ENCODE measurements around the gene LEFTY1. TPM values are rescaled to one million over a fixed set of nuclear protein-coding genes. Genes with fewer than 3 reads are reported as not detected.

The LEFTY1 gene
- total and polyA plus RNA-seq, 2 donors (not counting 3 experiments of a cell fraction or from before 2014, with no cell fraction given), result not detected

DNA sequence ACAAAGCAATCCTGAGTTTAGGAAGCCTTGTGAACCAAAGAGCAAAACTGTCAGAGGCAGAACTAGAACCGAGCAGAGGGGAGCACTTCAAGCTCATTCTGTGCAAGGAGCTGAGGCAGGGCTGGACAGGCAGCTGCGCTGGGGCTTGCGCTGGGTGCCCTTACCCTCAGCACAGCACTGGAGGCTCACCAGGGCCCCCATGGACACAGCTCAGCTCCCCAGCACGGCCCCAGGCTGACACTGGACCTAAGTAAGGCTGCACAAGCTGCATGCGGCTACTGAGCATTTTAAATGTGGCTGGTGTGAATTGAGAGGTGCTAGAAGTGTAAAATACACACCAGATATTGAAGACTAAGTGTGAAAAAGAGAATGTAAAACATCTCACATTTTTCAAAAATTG, 28.8 kb downstream of the LEFTY1 start:
- H2AFZ ChIP-seq (ENCODE audit: low read depth, low read length), result no peak overlapping the region
- H3K9me3 ChIP-seq (replicated peaks; ENCODE audit: control insufficient read depth, insufficient read depth, low read length), result no peaks in the 10 kb centered on the region
- dilution Hi-C loops (cut with MboI; ENCODE audit: extremely low pct_ligation_motif_present, low sequenced_read_pairs), result no loop called here
- H3K9ac ChIP-seq (replicated peaks; ENCODE audit: extremely low read depth, insufficient read depth, low read length), result no peak overlapping the region
- H4K20me1 ChIP-seq (replicated peaks; ENCODE audit: control insufficient read depth, extremely low read depth, insufficient read depth, low read length), result no peaks in the 10 kb centered on the region
- H3K79me2 ChIP-seq (ENCODE audit: control insufficient read depth, insufficient read depth, low read length), result no peaks in the 10 kb centered on the region
- H3K4me2 ChIP-seq (ENCODE audit: insufficient read depth, low read length), result no peak overlapping the region
- CTCF ChIA-PET, result interaction anchor here (1.6 kb wide), 1 partner anchor 51 kb away, joined by 4 read pairs; no protein-coding TSS in a partner anchor
- intact Hi-C loops (cut with micrococcal nuclease), result no loop called here
- no peaks in the 10 kb centered on the region for H3K9me1 ChIP-seq (replicated peaks; ENCODE audit: control insufficient read depth, extremely low read depth, insufficient read depth, low read length)
- FAIRE-seq (no peak), DNase-seq (ENCODE audit: low read depth, low spot score) (no peak)
- no TSS peak for BruUV-seq (replicated peaks)
- TF ChIP-seq, protein P1, sequence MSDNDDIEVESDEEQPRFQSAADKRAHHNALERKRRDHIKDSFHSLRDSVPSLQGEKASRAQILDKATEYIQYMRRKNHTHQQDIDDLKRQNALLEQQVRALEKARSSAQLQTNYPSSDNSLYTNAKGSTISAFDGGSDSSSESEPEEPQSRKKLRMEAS (IDR thresholded peaks at IDR 0.05; ENCODE audit: insufficient read depth, insufficient read length), result no peak
- TF ChIP-seq POLR2A (IDR thresholded peaks at IDR 0.05; ENCODE audit: low read depth, low read length), result no peak
- no peak for TF ChIP-seq EZH2 (IDR thresholded peaks at IDR 0.05; ENCODE audit: borderline replicate concordance, low read depth, low read length, severe bottlenecking)
- no peak for TF ChIP-seq MYC (IDR thresholded peaks at IDR 0.05; ENCODE audit: low read depth, low read length)
- TF ChIP-seq, protein P2, sequence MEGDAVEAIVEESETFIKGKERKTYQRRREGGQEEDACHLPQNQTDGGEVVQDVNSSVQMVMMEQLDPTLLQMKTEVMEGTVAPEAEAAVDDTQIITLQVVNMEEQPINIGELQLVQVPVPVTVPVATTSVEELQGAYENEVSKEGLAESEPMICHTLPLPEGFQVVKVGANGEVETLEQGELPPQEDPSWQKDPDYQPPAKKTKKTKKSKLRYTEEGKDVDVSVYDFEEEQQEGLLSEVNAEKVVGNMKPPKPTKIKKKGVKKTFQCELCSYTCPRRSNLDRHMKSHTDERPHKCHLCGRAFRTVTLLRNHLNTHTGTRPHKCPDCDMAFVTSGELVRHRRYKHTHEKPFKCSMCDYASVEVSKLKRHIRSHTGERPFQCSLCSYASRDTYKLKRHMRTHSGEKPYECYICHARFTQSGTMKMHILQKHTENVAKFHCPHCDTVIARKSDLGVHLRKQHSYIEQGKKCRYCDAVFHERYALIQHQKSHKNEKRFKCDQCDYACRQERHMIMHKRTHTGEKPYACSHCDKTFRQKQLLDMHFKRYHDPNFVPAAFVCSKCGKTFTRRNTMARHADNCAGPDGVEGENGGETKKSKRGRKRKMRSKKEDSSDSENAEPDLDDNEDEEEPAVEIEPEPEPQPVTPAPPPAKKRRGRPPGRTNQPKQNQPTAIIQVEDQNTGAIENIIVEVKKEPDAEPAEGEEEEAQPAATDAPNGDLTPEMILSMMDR (IDR thresholded peaks at IDR 0.05; ENCODE audit: extremely low read depth in 1 of 2, insufficient read depth in 1 of 2, low read depth in 1 of 2, low read length in 2 of 2), result no peak
- TF ChIP-seq POLR2AphosphoS5 (IDR thresholded peaks at IDR 0.05; ENCODE audit: insufficient read depth, low read depth, low read length), result no peak
- no peak for TF ChIP-seq FOS (IDR thresholded peaks at IDR 0.05; ENCODE audit: borderline replicate concordance, insufficient read depth, low read length)
- no peak for TF ChIP-seq GATA2 (IDR thresholded peaks at IDR 0.05; ENCODE audit: insufficient read depth, insufficient read length, low read depth, low read length)
- no peak for TF ChIP-seq JUN (IDR thresholded peaks at IDR 0.05; ENCODE audit: borderline replicate concordance, insufficient read depth, insufficient read length, low read depth)
- POLR2A ChIA-PET, result no interaction called here
- no peak overlapping the region for H3K27ac ChIP-seq (ENCODE audit: insufficient read depth, low read depth, low read length)
- no peak overlapping the region for H3K4me3 ChIP-seq (replicated peaks in 1 of 3; ENCODE audit: insufficient read depth in 1 of 3, low read depth in 1 of 3, low read length in 3 of 3)
- peaks cover 0 to 21% of the 10 kb centered on the region in 2 experiments for H3K36me3 ChIP-seq (ENCODE audit: control insufficient read depth in 2 of 2, extremely low read depth in 1 of 2, insufficient read depth in 2 of 2, low read length in 2 of 2)
- no peaks in the 10 kb centered on the region for H3K27me3 ChIP-seq (ENCODE audit: control insufficient read depth in 2 of 2, insufficient read depth in 2 of 2, low read length in 2 of 2)
- H3K4me1 ChIP-seq (ENCODE audit: control insufficient read depth, extremely low read depth, insufficient read depth, low read length), result peaks cover 3% of the 10 kb centered on the region
